WTC11 (cell line): ENCODE results near the gene VAMP4. TPM values are rescaled to one million over a fixed set of nuclear protein-coding genes. Genes with fewer than 3 reads are reported as not detected.

Experiments
- ATAC-seq: fragments of 200-7000 bp; cut with Tn5 transposase; 2 replicates; pipeline ENCODE4 v1.10.0; 2021; ENCODE audit warnings: mild to moderate bottlenecking, moderate library complexity
- CTCF ChIA-PET: fragments of 300-600 bp; sonication (Branson Sonifier 250); formaldehyde crosslinking; loops from one replicate; lab custom pipeline; 2021; ENCODE audit warnings: antibody characterized with exemption; lab: Charles Lee
- POLR2A ChIA-PET: fragments of 350-600 bp; sonication (Branson Sonifier 250); formaldehyde crosslinking; loops from one replicate; lab custom pipeline; 2021; ENCODE audit warnings: antibody characterized with exemption; lab: Charles Lee
- DNase-seq: peaks from one replicate; pipeline ENCODE4 v3.0.0; 2021; ENCODE audit warnings: low spot score
- H3K27ac Mint-ChIP-seq: 2 replicates; pipeline ENCODE4 v1.8.0; 2021; ENCODE audit warnings: mixed read lengths
- H3K27me3 Mint-ChIP-seq: 2 replicates; pipeline ENCODE4 v1.8.0; 2021; ENCODE audit warnings: low read depth, mild to moderate bottlenecking, moderate library complexity, mixed read lengths
- H3K36me3 Mint-ChIP-seq: 2 replicates; pipeline ENCODE4 v1.8.0; 2021; ENCODE audit warnings: mixed read lengths
- H3K4me1 Mint-ChIP-seq: 2 replicates; pipeline ENCODE4 v1.8.0; 2022; ENCODE audit warnings: mixed read lengths
- H3K4me3 Mint-ChIP-seq: 2 replicates; pipeline ENCODE4 v1.8.0; 2021; ENCODE audit warnings: mild to moderate bottlenecking, moderate library complexity, mixed read lengths
- H3K9me3 Mint-ChIP-seq: 2 replicates; pipeline ENCODE4 v1.8.0; 2021; ENCODE audit warnings: mixed read lengths
- ATF2 ChIP-seq: sonication (generic); formaldehyde crosslinking; IDR thresholded peaks from 2 replicates; pipeline ENCODE4 v1.8.1; 2022; ENCODE audit warnings: low read depth, missing genetic modification reagents, borderline replicate concordance
- ATF6 ChIP-seq: sonication (generic); formaldehyde crosslinking; IDR thresholded peaks from 2 replicates; pipeline ENCODE4 v1.8.1; 2023; ENCODE audit warnings: mild to moderate bottlenecking, missing genetic modification reagents
- EMX1 ChIP-seq: fragments of 250-450 bp; sonication (Bioruptor Pico); IDR thresholded peaks from 2 replicates; pipeline ENCODE4 v1.8.0; 2021; ENCODE audit warnings: mild to moderate bottlenecking
- IRF1 ChIP-seq: sonication (generic); formaldehyde crosslinking; IDR thresholded peaks from 2 replicates; pipeline ENCODE4 v1.8.0; 2023; ENCODE audit warnings: missing genetic modification reagents
- TCF7 ChIP-seq: sonication (generic); formaldehyde crosslinking; IDR thresholded peaks from 2 replicates; pipeline ENCODE4 v1.8.0; 2022; ENCODE audit warnings: mild to moderate bottlenecking, low read depth, missing genetic modification reagents, moderate library complexity
- TEAD1 ChIP-seq: sonication (generic); formaldehyde crosslinking; IDR thresholded peaks from 2 replicates; pipeline ENCODE4 v1.8.0; 2022; ENCODE audit warnings: mild to moderate bottlenecking, missing genetic modification reagents
- ZNF121 ChIP-seq: sonication (generic); formaldehyde crosslinking; IDR thresholded peaks from 2 replicates; pipeline ENCODE4 v1.8.0; 2023; ENCODE audit warnings: missing genetic modification reagents
- ZNF281 ChIP-seq: sonication (generic); formaldehyde crosslinking; IDR thresholded peaks from 2 replicates; pipeline ENCODE4 v1.8.0; 2023; ENCODE audit warnings: mild to moderate bottlenecking, missing genetic modification reagents
- ZNF317 ChIP-seq: sonication (generic); formaldehyde crosslinking; IDR thresholded peaks from 2 replicates; pipeline ENCODE4 v1.8.1; 2023; ENCODE audit warnings: low read depth, mild to moderate bottlenecking, moderate library complexity, missing genetic modification reagents, borderline replicate concordance
- ZNF512 ChIP-seq: sonication (generic); formaldehyde crosslinking; IDR thresholded peaks from 2 replicates; pipeline ENCODE4 v1.8.1; 2022; ENCODE audit warnings: missing genetic modification reagents, borderline replicate concordance
- ZNF532 ChIP-seq: fragments of 250-450 bp; sonication (Bioruptor Pico); IDR thresholded peaks from 2 replicates; pipeline ENCODE4 v1.9.0; 2021; ENCODE audit warnings: mild to moderate bottlenecking, borderline replicate concordance
- ZSCAN18 ChIP-seq: fragments of 250-450 bp; sonication (Bioruptor Pico); IDR thresholded peaks from 2 replicates; pipeline ENCODE4 v2.1.2; 2022; ENCODE audit warnings: mild to moderate bottlenecking, moderate library complexity
- total RNA-seq: library from RNA; stranded (reverse); gene quantifications from 3 replicates; pipeline ENCODE4 v1.2.3, GENCODE V29; 2021

Gene VAMP4
- total RNA-seq, 1 experiment from 2014 or later, result 11.4 TPM

GRCh38 chr1:171763764-171764163 is 21.9 kb upstream of the VAMP4 start (continued):
- TF ChIP-seq ZNF512 (CRISPR knock-in tag) (no peak), ZNF317 (CRISPR knock-in tag) (no peak), ATF6 (CRISPR knock-in tag) (no peak), EMX1 (CRISPR knock-in tag) (no peak), ZNF281 (CRISPR knock-in tag) (no peak), ZSCAN18 (CRISPR knock-in tag) (no peak), ZNF121 (CRISPR knock-in tag) (no peak), ATF2 (no peak), TCF7 (CRISPR knock-in tag) (no peak)

- ChIA-PET CTCF (no interaction called here), POLR2A (no interaction called here)
- ATAC-seq (no peak), DNase-seq (no peak)
- TF ChIP-seq TEAD1 (CRISPR knock-in tag), result no peak
- TF ChIP-seq IRF1 (CRISPR knock-in tag), result no peak
- TF ChIP-seq ZNF532 (CRISPR knock-in tag), result no peak
- Mint-ChIP-seq H3K27me3 (no peaks in the 10 kb centered on the region; the same call in 1 of the 2 replicates), H3K4me1 (peaks cover 2% of the 10 kb centered on the region; the same call in 1 of the 2 replicates), H3K4me3 (no peak overlapping the region), H3K9me3 (peaks cover 25% of the 10 kb centered on the region), H3K36me3 (peaks cover 6% of the 10 kb centered on the region), H3K27ac (no peak overlapping the region)
These were observed 20.3 kb upstream of the VAMP4 start for GRCh38 chr1:171762143-171762563.
